ENCODE measurements around the gene NSMCE1.
"Not testable (repeated sequence)": the region's sequence is repeated elsewhere in the genome, so short reads cannot be mapped to it uniquely, and the experiment has no call there.

NSMCE1 gene

DNA sequence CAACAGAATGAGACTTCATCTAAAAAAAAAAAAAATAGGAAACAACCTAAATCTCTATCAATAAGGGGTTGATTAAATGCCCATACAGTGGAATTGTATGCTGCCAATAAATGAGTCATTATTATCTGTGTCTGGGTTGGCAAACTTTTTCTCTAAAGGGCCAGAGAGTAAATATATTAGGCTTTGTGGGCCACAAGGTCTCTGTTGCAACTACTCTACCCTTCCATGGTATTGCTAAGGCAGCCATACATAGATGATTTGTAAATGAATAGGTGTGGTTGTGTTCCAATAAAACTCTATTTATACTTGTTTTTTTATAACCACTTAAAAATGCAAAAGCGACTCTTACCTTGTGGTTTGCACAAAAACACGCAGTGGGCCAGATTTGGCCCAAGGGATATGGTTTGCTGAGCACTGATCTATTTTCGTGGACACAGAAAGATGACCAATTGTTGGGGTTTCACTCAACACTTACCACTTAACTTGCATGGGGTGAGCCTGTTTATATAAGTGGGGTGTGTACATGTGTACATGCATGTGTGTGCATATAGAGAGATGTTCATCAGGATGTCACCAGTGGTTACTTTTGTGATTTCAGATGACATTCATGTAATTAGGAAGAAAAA is 32.8 kb upstream of the NSMCE1 start:
- no peak for DNase-seq (ENCODE audit: low spot score)
- Histone ChIP-seq H3K27ac (no peak overlapping the region), H3K4me3 (no peak overlapping the region)
- TF ChIP-seq, protein P1, sequence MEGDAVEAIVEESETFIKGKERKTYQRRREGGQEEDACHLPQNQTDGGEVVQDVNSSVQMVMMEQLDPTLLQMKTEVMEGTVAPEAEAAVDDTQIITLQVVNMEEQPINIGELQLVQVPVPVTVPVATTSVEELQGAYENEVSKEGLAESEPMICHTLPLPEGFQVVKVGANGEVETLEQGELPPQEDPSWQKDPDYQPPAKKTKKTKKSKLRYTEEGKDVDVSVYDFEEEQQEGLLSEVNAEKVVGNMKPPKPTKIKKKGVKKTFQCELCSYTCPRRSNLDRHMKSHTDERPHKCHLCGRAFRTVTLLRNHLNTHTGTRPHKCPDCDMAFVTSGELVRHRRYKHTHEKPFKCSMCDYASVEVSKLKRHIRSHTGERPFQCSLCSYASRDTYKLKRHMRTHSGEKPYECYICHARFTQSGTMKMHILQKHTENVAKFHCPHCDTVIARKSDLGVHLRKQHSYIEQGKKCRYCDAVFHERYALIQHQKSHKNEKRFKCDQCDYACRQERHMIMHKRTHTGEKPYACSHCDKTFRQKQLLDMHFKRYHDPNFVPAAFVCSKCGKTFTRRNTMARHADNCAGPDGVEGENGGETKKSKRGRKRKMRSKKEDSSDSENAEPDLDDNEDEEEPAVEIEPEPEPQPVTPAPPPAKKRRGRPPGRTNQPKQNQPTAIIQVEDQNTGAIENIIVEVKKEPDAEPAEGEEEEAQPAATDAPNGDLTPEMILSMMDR (IDR thresholded peaks at IDR 0.05) = no peak

DNA sequence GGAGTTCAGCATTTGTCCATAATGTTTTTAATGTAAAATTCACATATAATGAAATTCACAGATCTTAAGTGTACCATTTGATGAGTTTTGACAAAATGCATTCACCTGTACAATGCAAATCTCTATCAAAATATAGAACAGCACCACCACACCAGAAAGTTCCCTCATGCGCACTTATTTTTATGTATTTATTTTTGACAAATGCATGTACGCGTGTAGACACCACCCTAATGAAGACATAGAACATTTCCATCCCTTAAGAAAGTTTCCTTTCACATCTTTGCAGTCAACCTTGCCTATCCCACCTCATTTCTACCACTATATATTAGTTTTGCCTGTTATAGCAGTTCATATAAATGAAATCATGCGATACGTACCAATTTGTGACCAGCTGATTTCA is 29.6 kb upstream of the NSMCE1 start:
- no peak overlapping the region for H3K4me3 ChIP-seq
- TF ChIP-seq, protein P1 (IDR thresholded peaks at IDR 0.05) = no peak
- no peak overlapping the region for H3K27ac ChIP-seq
- no peak for DNase-seq (ENCODE audit: low spot score)

DNA sequence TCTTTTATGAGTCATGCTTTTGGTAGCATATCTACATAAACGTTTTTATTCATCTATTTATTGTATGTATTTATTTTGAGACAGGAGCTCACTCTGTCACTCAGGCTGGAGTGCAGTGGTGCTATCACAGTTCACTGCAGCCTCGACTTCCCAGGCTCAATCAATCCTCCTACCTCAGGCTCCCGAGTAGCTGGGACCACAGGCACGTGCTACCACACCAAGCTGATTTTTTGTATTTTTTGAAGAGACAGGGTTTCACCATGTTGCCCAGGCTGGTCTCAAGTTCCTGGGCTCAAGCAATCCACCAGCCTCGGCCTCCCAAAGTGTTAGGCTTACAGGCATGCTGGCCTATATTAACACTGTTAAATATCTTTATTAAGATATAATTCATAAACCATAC is 24.8 kb upstream of the NSMCE1 start:
- no peak for DNase-seq (ENCODE audit: low spot score)
- TF ChIP-seq, protein P1 (IDR thresholded peaks at IDR 0.05) = no peak
- H3K4me3 ChIP-seq = no peak overlapping the region
- no peak overlapping the region for H3K27ac ChIP-seq

DNA sequence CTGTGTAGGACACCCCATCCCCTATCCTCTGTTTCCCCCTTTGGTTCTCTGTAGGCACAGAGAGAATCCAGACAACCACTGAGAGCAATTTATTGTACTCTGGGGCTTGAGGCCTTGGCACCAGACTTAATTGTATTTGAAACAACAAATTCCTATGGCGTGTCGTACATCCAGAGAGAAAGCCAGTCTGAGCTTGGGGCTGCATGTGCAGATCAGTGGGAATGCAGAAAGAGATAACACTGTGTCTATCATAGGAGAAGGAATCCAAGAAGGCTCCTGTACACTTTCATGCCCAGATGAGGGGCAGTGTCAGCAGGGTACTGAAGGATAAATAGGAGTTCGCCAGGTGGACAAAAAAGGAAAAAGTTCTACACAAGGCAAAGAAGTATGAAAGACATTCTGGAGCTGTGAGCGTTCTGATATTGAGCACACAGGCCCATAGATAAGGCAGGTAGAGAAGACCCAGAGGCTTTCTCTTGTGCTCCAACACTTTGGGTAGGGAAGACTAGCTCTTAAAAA is 23.2 kb upstream of the NSMCE1 start:
- no peak overlapping the region for H3K27ac ChIP-seq
- no peak overlapping the region for H3K4me3 ChIP-seq
- TF ChIP-seq, protein P1 (IDR thresholded peaks at IDR 0.05) = no peak
- no peak for DNase-seq (ENCODE audit: low spot score)

DNA sequence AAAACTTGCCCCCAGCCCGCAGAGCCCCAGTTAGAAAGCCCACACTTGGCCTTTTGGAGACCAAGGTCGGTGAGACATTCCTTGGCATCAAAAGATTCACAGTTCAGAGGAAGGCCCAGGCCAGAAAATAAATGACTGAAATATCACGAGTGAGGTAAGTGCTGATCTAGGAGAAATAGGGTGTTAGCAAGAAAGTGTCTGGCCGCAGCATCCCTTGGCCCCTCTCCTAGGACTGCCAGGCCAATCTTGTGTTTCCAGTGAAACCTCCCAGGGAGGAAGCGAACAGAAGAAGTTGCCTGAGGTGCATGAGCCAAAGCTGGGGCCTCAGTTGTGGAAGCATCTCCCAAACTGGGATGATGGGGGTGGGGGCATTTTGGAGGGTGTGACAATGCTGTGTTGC is 22.5 kb upstream of the NSMCE1 start:
- no peak for DNase-seq (ENCODE audit: low spot score)
- TF ChIP-seq, protein P1 (IDR thresholded peaks at IDR 0.05) = no peak
- no peak overlapping the region for H3K4me3 ChIP-seq
- no peak overlapping the region for H3K27ac ChIP-seq

DNA sequence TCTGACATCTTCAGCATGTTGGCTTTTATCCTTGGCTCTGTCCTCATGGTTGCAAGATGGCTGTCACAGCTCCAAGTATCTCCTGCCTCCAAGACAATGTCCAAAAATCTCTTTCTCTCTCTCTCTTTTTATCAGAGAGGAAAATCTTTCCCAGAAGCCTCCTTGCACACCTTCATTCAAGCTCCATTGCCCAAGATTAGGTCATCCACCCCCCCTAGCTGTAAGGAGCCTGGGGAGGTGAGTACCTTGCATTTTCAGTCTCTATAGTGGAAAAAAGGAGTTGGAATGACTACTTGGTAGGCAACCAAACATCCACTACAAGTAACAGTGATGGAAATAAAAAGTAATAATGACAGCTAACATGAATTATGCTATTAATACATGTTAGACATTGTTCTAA is 22.0 kb upstream of the NSMCE1 start:
- no peak for DNase-seq (ENCODE audit: low spot score)
- TF ChIP-seq, protein P1 (IDR thresholded peaks at IDR 0.05) = no peak
- Histone ChIP-seq H3K27ac (no peak overlapping the region), H3K4me3 (no peak overlapping the region)

DNA sequence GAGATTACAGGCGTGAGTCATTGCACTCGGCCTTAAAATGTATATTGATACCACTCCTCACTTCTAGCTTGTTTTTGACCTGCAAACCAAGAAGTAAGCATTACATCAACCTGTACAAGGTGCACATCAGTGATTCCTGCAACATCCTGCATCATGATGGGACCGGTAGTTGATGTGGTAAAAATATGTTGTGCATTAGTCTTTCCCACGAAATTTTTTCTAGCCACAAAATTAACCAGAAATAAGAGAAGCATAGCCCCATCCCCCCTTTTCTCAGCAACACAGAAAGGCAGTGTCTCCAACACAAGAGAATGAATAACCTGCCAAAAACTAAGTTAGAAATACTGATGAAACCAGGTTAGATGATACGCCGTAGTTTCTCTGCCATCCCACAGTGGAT is 21.1 kb upstream of the NSMCE1 start:
- H3K27ac ChIP-seq = no peak overlapping the region
- H3K4me3 ChIP-seq = no peak overlapping the region
- TF ChIP-seq, protein P1 (IDR thresholded peaks at IDR 0.05) = no peak
- no peak for DNase-seq (ENCODE audit: low spot score)

DNA sequence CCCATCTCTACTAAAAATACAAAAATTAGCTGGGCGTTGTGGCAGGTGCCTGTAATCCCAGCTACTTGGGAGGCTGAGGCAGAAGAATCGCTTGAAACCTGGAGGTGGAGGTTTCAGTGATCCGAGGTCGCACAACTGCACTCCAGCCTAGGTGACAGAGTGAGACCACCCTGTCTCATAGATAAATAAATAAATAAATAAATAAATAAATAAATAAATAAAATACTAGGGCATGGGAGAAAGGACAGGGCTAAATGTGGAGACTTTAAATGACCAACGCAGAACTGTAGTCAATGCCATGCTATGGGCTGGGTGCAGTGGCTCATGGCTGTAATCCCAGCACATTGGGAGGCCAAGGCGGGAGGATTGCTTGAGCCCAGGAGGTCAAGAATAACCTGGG is 19.7 kb upstream of the NSMCE1 start:
- not testable (repeated sequence) for H3K27ac ChIP-seq; H3K4me3 ChIP-seq; DNase-seq (ENCODE audit: low spot score)

All from coronary artery (tissue), 2 donors.